HG03064 (cell line): Measurements from ENCODE around the gene AFF3.
"Not testable (repeated sequence)": the region's sequence is repeated elsewhere in the genome, so short reads cannot be mapped to it uniquely, and the experiment has no call there.

ENCODE experiments used
- ATAC-seq: cut with Tn5 transposase; IDR thresholded peaks from one replicate; pipeline ENCODE4 v1.9.1; 2021; ENCODE audit warnings: low read depth; ENCODE audit not compliant: unreplicated experiment

The AFF3 gene

DNA sequence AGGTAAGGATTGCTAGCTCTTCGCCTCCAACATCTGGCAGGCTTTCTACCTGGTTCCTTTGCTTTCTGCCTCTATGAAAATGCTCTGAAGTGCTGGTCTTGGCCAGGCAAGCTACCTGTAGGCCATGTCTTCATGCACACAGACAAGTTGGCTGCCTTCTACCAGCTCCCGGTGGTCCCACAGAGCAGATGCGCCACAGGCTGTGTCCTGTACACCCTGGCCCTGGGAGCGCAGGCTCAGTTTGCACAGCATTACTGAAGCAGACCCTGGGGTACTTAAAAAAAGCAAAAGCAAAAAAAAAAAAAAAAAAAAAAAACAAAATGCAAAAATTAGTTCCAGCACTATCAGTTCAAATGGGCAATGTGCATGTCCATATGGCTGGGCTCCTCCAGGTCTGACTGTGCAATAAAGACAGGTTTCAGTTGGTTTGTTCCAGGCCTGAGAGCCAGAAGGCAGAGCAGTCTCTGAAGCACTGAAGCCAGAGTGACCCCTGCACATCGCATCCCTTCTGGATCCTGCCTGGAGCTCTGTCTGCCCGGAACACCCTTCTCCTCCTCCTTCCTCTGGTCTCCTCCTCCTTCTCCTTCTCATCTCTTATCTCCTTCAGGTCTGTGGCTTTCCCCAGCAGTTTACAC, 364.6 kb downstream of the AFF3 start:
- ATAC-seq: no peak

- no peak for ATAC-seq
These were observed 365.3 kb downstream of the AFF3 start for GRCh38 chr2:99776906-99777646.

GRCh38 chr2:99776206-99776905, 366.0 kb downstream of the AFF3 start:
- no peak for ATAC-seq

- ATAC-seq: no peak
These were observed 366.8 kb downstream of the AFF3 start for GRCh38 chr2:99775585-99775984.

GRCh38 chr2:99773642-99774041, 368.7 kb downstream of the AFF3 start:
- ATAC-seq: not testable (repeated sequence)

GRCh38 chr2:99772591-99773331, 369.6 kb downstream of the AFF3 start:
- no peak for ATAC-seq

DNA sequence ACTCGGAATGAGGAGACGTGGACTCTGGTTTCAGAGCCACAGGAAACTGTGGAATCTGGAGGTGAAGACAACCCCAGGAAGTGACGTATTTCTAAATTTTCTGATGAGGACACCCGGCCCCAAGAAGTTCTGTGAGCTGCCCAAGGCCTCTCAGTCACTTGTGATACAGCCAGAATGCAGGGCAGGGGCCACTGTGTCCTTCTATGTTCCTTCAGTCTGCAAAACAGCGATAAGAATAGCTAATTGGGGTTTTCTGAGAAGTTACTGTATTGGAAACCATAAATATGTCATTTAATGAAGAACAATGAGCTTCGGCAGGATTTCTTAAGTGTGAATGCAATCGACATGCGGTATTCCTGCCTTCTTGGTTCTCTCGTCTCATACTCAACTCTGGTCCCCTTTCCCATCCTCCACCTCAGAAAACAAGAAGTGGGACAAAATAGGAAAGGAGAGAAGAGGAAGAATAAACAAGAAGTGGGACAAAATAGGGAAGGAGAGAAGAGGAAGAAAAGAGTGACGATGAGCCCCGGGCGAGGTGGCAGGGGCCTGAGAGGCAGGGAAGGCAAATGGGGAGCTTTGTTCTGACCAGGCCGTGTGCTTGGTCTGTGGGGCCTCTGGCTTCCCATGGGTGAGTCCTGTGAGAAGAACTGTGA, 370.6 kb downstream of the AFF3 start:
- no peak for ATAC-seq

DNA sequence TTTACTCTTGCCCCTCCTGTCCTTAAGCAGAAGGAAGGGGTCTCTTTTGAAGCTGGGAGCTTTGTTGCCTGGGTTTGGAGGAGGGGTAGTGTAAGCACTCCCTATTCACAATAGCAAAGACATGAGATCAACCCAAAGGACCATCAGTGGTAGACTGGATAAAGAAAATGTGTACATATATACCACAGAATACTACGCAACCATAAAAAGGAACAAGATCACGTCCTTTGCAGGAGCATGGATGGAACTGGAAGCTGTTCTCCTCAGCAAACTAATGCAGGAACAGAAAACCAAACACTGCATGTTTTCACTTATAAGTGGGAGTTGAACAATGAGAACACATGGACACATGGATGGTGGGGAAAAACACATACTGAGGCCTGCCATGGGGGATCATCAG, 371.5 kb downstream of the AFF3 start:
- no peak for ATAC-seq

GRCh38 chr2:99765731-99766318, 376.6 kb downstream of the AFF3 start:
- ATAC-seq: no peak

DNA sequence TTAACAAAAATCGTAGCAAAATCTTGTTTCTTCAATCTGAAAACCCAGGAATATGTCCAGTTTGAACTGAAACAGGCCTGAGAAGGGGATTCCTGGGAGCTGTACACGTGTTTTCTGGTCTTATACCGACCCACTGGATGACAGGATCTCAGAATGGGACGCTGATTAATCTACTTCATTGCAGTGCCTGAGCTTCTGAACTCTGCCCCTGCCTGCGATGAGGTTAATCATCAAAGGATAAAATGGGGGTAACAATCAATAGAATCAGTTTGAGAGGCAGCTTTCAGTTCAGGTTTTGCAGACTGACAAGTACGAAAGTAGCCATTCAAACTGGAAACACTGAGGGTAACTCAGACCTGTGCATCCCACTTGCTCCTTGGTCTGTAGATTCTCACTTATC, 378.6 kb downstream of the AFF3 start:
- no peak for ATAC-seq

DNA sequence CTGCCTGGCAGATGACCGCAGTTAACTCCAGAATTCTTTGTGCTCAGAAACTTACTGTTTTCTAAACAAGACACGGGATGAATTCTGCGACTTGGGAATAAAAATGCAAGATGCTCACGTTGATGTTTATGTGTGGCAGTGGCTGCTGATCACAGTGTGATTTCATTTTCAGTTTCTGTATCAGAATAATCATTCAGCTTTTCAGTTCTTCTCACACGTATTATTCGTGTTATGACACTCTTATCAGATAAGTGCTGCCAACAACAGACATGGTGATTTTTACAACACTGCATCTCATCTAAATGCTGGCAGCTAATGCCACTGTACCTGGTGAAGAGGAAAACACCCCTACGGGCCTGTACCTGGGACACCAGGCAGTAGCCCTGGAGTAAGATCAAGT, 379.7 kb downstream of the AFF3 start:
- ATAC-seq: no peak

- ATAC-seq: no peak
These were observed 384.7 kb downstream of the AFF3 start for GRCh38 chr2:99757611-99758114.

DNA sequence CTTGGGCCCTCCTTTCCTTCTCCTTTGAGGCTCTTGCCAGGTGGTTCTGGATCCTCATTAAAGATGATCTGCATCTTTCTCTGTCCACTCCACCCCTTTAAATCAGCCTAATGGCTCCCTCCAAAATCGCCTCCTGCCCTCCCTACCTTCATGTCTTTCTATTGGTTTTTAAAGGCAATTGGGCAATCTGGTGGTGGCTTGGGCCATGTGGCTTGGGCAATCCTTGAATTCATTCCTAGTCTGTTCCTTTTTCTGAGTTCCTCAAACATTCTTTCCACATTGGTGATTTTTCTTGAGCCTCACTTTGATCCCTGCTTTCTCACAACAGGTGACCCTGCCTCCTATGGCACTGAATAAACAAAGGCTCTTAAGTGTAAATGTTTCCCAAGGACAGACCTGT, 386.3 kb downstream of the AFF3 start:
- ATAC-seq: no peak

DNA sequence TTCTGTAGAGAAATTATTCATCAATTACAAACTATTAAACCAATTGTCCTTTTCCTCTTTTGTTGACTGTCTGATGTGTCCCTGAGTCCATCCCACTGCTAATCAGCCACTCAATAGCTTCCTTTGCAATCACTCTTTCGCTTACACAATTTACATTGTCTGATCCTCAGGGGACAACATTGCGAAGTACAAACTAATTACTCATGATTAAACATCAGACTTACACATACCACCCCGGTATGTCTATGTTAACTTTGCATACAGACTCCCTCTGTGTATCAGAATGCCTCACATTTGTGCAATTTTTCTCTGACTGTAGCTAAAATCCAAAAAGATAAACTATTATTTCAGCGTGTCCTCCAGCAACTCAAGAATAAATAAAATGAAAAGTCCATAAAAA, 388.2 kb downstream of the AFF3 start:
- no peak for ATAC-seq

GRCh38 chr2:99753505-99753904, 388.9 kb downstream of the AFF3 start:
- no peak for ATAC-seq

- ATAC-seq: no peak
These were observed 394.0 kb downstream of the AFF3 start for GRCh38 chr2:99748344-99748743.

- ATAC-seq: no peak
These were observed 394.5 kb downstream of the AFF3 start for GRCh38 chr2:99747842-99748241.

DNA sequence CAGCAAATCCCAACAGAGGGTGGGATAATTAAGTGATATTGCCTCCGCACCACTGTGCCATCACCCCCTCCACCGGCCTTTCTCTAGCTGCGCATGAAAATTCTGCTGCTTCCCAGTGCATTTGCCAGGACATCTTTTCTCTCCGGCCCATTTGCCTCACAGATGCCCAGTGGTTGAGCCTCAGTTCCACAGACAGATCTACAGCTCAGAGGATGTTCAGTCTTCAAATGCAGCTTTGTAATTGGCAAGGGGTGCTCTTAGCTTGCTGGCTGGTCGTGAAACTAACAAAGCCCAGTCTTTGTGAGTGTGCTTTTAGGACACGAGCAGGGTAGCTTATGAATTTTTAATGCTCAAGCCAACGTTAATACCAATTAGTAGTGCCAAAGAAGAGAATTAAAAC, 399.2 kb downstream of the AFF3 start:
- ATAC-seq: no peak

DNA sequence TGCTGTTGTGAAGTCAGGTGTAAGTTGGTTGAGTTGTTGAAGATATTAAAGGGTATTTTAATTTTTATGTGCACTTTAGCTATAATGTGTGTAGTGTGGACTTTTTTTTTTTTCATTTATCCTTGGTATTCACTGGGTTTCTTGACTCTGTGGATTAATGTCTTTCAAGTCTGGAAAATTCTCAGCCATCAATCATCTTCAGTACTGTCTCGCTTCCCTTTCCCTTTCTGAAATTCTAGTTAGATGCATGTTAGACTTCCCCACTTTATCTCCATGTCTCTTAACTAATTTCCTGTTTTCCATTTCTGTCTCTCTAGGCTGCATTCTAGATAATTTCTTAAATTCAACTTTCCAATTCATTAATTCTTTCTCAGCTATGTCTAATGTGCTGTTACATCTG, 404.9 kb downstream of the AFF3 start:
- no peak for ATAC-seq

DNA sequence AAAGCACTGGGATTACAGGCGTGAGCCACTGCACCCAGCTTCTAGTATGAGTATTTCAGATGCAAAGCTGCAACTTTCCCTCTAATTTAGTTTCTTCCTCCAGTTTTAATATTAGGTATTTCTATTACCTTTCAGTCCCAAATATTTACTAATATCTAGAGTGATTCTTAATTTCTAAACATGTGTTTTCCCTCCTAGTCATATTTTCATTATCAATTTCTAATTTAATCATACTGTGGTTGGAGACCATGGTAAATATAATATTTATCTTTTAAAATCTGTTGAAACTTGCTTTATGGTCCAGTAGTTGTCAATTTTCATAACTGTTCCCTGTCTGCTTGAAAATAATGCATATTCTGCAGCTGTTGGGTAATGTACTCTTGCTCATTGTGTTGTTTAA, 406.6 kb downstream of the AFF3 start:
- ATAC-seq: no peak
